Measurements from ENCODE around the gene CEMIP2. TPM values are rescaled to one million over a fixed set of nuclear protein-coding genes. Genes with fewer than 3 reads are reported as not detected.

The CEMIP2 gene
- total and polyA plus RNA-seq, 4 donors, result 18.8 to 123 (median 38.6) TPM

GRCh38 chr9:71780953-71781352 is 12.6 kb upstream of the CEMIP2 start (continued):
- TF ChIP-seq REST (IDR thresholded peaks at IDR 0.05) (no peak), GABPA (IDR thresholded peaks at IDR 0.05 in 1 of 2, conservative IDR thresholded peaks at IDR 0.05 in 1 of 2) (no peak), EGR1 (IDR thresholded peaks at IDR 0.05; ENCODE audit: low read depth in 2 of 2) (no peak), TAF1 (conservative IDR thresholded peaks at IDR 0.05) (no peak), MAX (IDR thresholded peaks at IDR 0.05) (no peak), RAD21 (IDR thresholded peaks at IDR 0.05) (no peak)

GRCh38 chr9:71778085-71778484 is 9.8 kb upstream of the CEMIP2 start:
- H3K27ac ChIP-seq (ENCODE audit: low read depth in 1 of 2, low read length in 2 of 2), result no peak overlapping the region
- WGBS, result 60% methylated on average over 5 of the region's 5 CpGs
- H3K4me3 ChIP-seq (ENCODE audit: low read depth in 1 of 3, low read length in 3 of 3), result no peak overlapping the region
- H3K27me3 ChIP-seq (ENCODE audit: control insufficient read depth in 4 of 4, insufficient read depth in 4 of 4, low read length in 3 of 4), result no peaks in the 10 kb centered on the region
- DNase-seq (ENCODE audit: low spot score), result no peak
- no peaks in the 10 kb centered on the region for H3K36me3 ChIP-seq (ENCODE audit: control insufficient read depth in 4 of 4, insufficient read depth in 3 of 4, low read depth in 1 of 4, low read length in 3 of 4)
- TF ChIP-seq REST (IDR thresholded peaks at IDR 0.05) (no peak), FOXA1 (IDR thresholded peaks at IDR 0.05) (no peak), EGR1 (IDR thresholded peaks at IDR 0.05; ENCODE audit: low read depth in 2 of 2) (no peak), ZBTB33 (IDR thresholded peaks at IDR 0.05) (no peak), FOXA2 (IDR thresholded peaks at IDR 0.05) (no peak), RAD21 (IDR thresholded peaks at IDR 0.05) (no peak), HNF4A (conservative IDR thresholded peaks at IDR 0.05) (peak in 1 of 2 donors; percentile 12), SP1 (IDR thresholded peaks at IDR 0.05) (no peak), NR2F2 (IDR thresholded peaks at IDR 0.05) (no peak), RXRA (IDR thresholded peaks at IDR 0.05) (peak in 1 of 2 donors; percentile 19), JUND (IDR thresholded peaks at IDR 0.05) (no peak), GABPA (IDR thresholded peaks at IDR 0.05 in 1 of 2, conservative IDR thresholded peaks at IDR 0.05 in 1 of 2) (no peak), ATF3 (IDR thresholded peaks at IDR 0.05) (no peak), TAF1 (conservative IDR thresholded peaks at IDR 0.05) (no peak)
- H3K9ac ChIP-seq (ENCODE audit: low read depth in 1 of 2, low read length in 2 of 2), result no peak overlapping the region
- H3K9me3 ChIP-seq (ENCODE audit: control insufficient read depth in 4 of 4, low read length in 3 of 4), result no peaks in the 10 kb centered on the region
- H3K4me1 ChIP-seq (ENCODE audit: control insufficient read depth in 4 of 4, insufficient read depth in 4 of 4, low read length in 3 of 4), result no peaks in the 10 kb centered on the region

Data from liver (tissue), 9 donors.